Esophagus (tissue), 2 donors: ENCODE measurements around the gene SLC46A3. TPM values are rescaled to one million over a fixed set of nuclear protein-coding genes. Genes with fewer than 3 reads are reported as not detected.

Experiments used
- H3K27ac ChIP-seq, 2 donors: one replicate each; pipeline ENCODE4 v1.5.1; 2013; ENCODE audit warnings: low read depth in 2 of 2, mild to moderate bottlenecking in 2 of 2, inconsistent platforms in 1 of 2, low read length in 1 of 2, moderate library complexity in 1 of 2
- H3K27me3 ChIP-seq, 2 donors: one replicate each; pipeline ENCODE4 v1.6.1; 2013; ENCODE audit warnings: low read length in 2 of 2, control low read depth in 1 of 2, mild to moderate bottlenecking in 1 of 2; ENCODE audit not compliant: insufficient read depth in 2 of 2, control insufficient read depth in 1 of 2
- H3K36me3 ChIP-seq, 2 donors: one replicate each; pipeline ENCODE4 v1.6.1; 2013; ENCODE audit warnings: low read length in 1 of 2; ENCODE audit not compliant: control insufficient read depth in 2 of 2, insufficient read depth in 2 of 2
- H3K4me1 ChIP-seq, 2 donors: one replicate each; pipeline ENCODE4 v1.6.1; 2013; ENCODE audit warnings: low read length in 1 of 2; ENCODE audit not compliant: control insufficient read depth in 2 of 2, insufficient read depth in 2 of 2
- H3K4me3 ChIP-seq, 2 donors: one replicate each; pipeline ENCODE4 v1.5.1; 2013; ENCODE audit warnings: low read length in 2 of 2, mild to moderate bottlenecking in 2 of 2, low read depth in 1 of 2, moderate library complexity in 1 of 2
- H3K9me3 ChIP-seq, 2 donors: one replicate each; pipeline ENCODE4 v1.6.1; 2013; ENCODE audit warnings: mild to moderate bottlenecking in 2 of 2, low read depth in 1 of 2, low read length in 1 of 2, moderate library complexity in 1 of 2; ENCODE audit not compliant: control insufficient read depth in 2 of 2, insufficient read depth in 1 of 2
- WGBS, 2 donors: extraction: QIAGEN DNeasy Blood & Tissue Kit; methylation state at CpG; one replicate each; pipeline ENCODE4 v1.1.7; 2013; 5-methylcytosine and 5-hydroxymethylcytosine counted together
- polyA plus RNA-seq, 2 donors: library from polyadenylated mRNA; stranded (reverse); fragments of 200-250 nt; gene quantifications; one replicate each; pipeline ENCODE4 v1.2.3, GENCODE V29; 2013
- donor health status: healthy with polysubstance abuse.
- donor health status: Bipolar disorder and iron deficiency.

The SLC46A3 gene
- polyA plus RNA-seq, 2 donors = 0.96 to 2.7 TPM

DNA sequence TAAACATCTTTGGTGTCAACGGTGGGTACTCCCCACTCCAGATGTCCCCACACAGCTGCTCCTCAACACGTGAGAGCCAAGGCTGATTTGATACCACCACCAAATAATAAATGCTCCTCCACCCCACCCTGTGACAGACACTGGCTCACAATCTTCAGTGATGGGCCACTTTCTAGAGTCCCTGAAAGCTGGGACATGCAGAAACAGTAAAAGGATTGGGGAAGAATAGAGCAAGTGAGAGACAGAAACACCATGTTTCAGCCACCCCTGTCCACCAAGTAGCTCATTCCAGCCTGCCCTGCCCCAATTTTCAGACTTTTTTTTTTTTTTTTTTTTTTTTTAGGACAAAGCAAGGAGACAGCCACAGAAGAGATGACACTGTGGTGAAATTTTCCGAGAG lies 1.6 kb downstream of the SLC46A3 start:
- H3K9me3 ChIP-seq = no peaks in the 10 kb centered on the region
- WGBS, 2 donors = 76 to 77% methylated on average over 3 of the region's 3 CpGs
- H3K4me1 ChIP-seq = peaks cover 0 to 2% of the 10 kb centered on the region in 2 donors
- H3K27me3 ChIP-seq = no peaks in the 10 kb centered on the region
- no peak overlapping the region for H3K4me3 ChIP-seq
- no peaks in the 10 kb centered on the region for H3K36me3 ChIP-seq
- H3K27ac ChIP-seq = peak overlapping the region in 1 of 2 donors; percentile 54

DNA sequence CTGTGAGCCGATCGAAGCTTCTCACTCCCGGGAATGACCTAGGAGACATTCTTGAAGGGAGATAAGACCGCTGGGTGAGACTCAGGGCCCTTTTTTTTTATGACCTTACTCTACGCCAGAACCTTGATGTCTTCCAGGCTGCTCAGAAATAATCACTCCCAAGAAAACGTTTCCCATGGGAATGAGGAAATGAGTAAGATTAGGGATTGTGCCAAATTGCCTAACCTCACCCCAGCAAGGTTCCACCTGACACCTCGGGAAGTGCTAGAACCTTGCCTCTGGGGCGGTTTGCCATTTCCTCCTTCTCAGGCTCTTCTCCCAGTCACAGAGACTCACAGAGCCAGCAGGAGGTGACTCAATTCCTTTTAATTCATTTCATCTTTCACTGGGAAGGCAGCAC lies 2.3 kb downstream of the SLC46A3 start:
- no peaks in the 10 kb centered on the region for H3K9me3 ChIP-seq
- H3K27ac ChIP-seq = no peak overlapping the region
- no peaks in the 10 kb centered on the region for H3K36me3 ChIP-seq
- H3K4me3 ChIP-seq = no peak overlapping the region
- H3K27me3 ChIP-seq = no peaks in the 10 kb centered on the region
- 31 to 35% methylated on average over 8 of the region's 8 CpGs for WGBS, 2 donors
- peaks cover 0 to 2% of the 10 kb centered on the region in 2 donors for H3K4me1 ChIP-seq

DNA sequence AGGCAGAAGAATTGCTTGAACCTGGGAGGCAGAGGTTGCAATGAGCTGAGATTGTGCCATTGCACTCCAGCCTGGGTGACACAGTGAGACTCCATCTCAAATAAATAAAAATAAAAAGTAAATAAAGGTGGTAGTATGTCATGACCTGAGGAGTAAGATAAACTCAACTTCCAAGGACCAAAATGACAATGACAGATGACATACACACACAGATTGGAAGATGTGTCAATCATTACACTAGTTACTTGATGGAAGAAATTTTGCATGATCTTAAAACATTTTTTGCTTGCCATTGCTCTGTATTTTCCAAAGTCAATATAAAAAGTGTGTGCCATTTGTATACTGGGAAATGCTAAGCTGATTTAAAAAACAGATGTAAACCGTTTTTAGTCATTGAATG lies 4.1 kb downstream of the SLC46A3 start:
- Histone ChIP-seq H3K4me3 (no peak overlapping the region), H3K27ac (no peak overlapping the region), H3K36me3 (peaks cover 0 to 2% of the 10 kb centered on the region in 2 donors), H3K27me3 (no peaks in the 10 kb centered on the region), H3K4me1 (peaks cover 0 to 2% of the 10 kb centered on the region in 2 donors), H3K9me3 (no peaks in the 10 kb centered on the region)
- WGBS, 2 donors = 87 to 95% methylated on average over 1 of the region's 1 CpG

DNA sequence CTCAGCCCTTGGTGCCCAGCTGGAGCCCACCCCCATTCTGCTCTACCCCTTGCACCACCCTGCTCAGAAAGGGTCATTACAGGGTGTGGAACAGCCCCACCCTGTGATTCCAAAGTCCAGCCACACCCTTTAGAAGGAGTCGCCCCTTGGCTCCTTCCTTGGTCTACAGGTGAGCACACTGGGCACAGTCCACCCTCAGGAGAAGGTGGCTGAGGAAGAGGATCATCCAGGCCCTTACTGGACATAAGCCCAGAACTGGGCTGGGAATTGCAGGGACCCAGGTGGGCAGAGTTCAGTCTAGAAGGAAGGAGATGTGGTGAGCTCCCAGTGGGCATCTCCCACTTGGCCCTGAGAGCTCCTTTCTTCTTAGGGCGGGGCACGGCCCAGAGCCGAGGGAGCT lies 8.6 kb downstream of the SLC46A3 start:
- Histone ChIP-seq H3K36me3 (peaks cover 0 to 2% of the 10 kb centered on the region in 2 donors), H3K4me1 (no peaks in the 10 kb centered on the region), H3K27ac (no peak overlapping the region), H3K9me3 (no peaks in the 10 kb centered on the region), H3K27me3 (no peaks in the 10 kb centered on the region), H3K4me3 (no peak overlapping the region)
- WGBS, 2 donors = 80% methylated on average over 4 of the region's 4 CpGs

DNA sequence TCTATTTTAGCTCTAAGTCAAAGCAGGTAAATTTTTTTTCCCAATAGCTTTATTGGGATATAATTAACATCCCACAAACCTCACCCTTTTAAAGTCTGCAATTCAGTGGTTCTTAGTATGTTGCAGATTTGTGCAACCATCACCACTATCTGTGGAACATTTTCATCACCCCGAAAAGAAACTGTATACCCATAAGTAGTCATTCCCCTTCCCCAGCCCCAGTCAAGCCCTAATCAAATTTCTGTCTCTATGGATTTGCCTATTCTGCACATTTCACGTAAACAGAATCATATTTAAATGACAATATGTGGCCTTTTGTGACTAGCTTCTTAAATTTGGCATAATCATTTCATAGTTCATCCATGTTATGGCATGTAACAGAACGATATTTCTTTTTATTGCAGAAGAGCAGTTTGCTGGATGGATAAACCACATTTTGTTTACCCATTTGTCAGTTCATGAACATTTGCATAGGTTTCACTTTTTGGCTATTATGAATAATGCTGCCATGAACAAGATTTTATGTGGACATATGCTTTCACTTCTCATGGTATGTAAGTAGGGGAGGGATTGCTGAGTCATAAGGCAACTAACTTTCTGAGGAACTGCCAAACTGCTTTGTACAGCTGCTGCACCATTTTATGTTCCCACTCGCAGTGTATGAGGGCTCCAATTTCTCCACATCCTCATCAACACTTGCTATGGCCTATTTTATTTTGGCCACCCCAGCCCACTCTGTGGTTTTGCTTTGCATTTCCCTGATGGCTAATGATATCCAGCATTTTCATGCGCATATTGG lies 10.9 kb downstream of the SLC46A3 start:
- H3K27ac ChIP-seq = no peak overlapping the region
- WGBS, 2 donors = 67 to 74% methylated on average over 5 of the region's 5 CpGs
- no peaks in the 10 kb centered on the region for H3K9me3 ChIP-seq
- H3K4me1 ChIP-seq = no peaks in the 10 kb centered on the region
- no peaks in the 10 kb centered on the region for H3K27me3 ChIP-seq
- H3K4me3 ChIP-seq = no peak overlapping the region
- peaks cover under 1 to 2% of the 10 kb centered on the region in 2 donors for H3K36me3 ChIP-seq

DNA sequence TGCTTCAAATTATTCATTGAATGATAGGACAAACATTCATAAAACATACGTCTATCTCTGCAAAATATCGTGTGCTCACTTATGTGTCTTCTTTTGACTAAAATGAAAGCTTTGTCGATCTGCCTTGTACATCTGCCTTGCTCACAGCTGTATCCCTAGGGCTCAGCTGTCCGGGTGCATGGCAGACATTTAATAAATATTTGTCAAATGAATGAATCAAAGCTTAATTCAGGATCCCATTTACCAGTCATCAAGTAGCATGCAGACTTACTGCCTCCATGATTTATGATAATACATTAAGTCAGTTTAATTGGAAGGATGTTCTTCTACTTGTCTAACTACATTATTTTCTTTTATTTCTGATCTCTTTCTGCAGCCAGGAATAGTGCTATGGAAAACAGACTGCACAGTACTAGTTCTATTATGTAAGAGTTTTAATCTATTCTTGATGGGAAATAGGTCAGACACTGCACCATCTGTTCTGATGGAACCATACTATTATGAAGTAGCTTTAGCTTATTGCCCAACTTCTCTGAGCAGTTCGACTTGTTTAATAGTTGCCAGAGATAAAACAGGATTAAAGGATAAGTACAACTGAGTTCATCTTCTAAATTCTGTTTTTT lies 13.2 kb downstream of the SLC46A3 start:
- no peak overlapping the region for H3K4me3 ChIP-seq
- H3K36me3 ChIP-seq = peaks cover 2 to 3% of the 10 kb centered on the region in 2 donors
- H3K9me3 ChIP-seq = no peaks in the 10 kb centered on the region
- WGBS, 2 donors = 71 to 73% methylated on average over 5 of the region's 5 CpGs
- H3K27ac ChIP-seq = no peak overlapping the region
- no peaks in the 10 kb centered on the region for H3K4me1 ChIP-seq
- H3K27me3 ChIP-seq = no peaks in the 10 kb centered on the region

DNA sequence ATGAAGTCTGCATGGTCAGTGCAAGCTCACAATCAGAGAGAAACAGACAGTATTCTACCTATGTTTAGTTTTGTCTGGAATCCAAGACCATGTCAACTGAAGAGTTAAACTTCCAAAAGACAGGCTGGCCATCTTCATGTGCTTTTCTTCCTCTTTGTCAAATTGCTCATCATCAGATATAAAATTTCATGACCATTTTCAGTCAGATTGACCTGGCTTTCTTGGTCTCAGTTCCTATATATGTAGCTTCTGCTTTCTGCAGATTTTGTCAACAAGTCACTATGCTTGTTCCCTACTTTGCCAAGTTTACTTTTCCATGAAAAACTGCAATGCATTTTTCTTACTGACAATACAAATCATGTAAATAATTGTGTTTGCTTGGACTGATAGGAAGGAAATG lies 13.9 kb downstream of the SLC46A3 start:
- H3K9me3 ChIP-seq = no peaks in the 10 kb centered on the region
- peaks cover 0 to 3% of the 10 kb centered on the region in 2 donors for H3K36me3 ChIP-seq
- no peaks in the 10 kb centered on the region for H3K27me3 ChIP-seq
- no peak overlapping the region for H3K27ac ChIP-seq
- H3K4me1 ChIP-seq = no peaks in the 10 kb centered on the region
- H3K4me3 ChIP-seq = no peak overlapping the region

DNA sequence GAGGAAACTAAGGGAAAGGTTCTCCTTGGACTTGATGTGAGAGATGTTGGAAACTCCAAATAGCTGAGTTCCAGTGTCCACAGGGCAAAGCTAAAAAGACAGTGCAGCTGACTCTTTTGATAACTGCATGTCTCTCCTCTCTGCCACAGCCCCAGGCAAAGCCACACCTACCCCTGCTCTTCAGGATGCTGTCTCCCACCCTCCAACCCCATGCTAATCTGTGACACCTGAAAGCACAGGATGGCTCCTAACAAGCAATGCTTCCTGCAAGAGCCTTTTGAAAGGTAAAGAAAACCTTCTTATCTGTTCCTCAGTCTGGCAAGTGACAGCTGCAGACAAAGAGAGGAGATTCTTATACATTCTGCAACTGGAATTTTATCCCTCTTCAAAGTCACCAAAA lies 14.5 kb downstream of the SLC46A3 start:
- Histone ChIP-seq H3K4me3 (no peak overlapping the region), H3K9me3 (no peaks in the 10 kb centered on the region), H3K4me1 (no peaks in the 10 kb centered on the region), H3K27me3 (no peaks in the 10 kb centered on the region), H3K36me3 (peaks cover 0 to 3% of the 10 kb centered on the region in 2 donors), H3K27ac (no peak overlapping the region)

DNA sequence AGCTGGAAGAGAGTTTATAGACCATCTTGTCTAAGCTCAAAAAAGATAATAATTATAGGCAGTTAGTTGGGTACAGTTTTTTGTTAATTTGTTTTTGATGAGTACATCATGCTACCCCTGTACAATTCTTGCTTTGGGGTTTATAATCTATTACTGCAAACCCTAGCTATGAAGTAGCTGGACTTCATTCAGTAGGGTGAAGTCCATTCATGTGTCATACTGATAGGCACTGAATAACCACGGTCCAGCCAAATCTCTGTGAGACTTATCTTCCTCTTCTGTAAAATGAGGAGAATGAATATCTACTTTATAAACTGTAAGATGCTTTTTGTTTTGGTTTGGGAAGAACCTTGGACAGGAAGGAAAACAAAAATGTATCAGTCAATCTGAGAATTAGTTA lies 19.5 kb downstream of the SLC46A3 start:
- 81 to 88% methylated on average over 1 of the region's 1 CpG for WGBS, 2 donors
- no peaks in the 10 kb centered on the region for H3K9me3 ChIP-seq
- no peaks in the 10 kb centered on the region for H3K4me1 ChIP-seq
- no peak overlapping the region for H3K27ac ChIP-seq
- no peaks in the 10 kb centered on the region for H3K27me3 ChIP-seq
- H3K36me3 ChIP-seq = peaks cover 0 to 3% of the 10 kb centered on the region in 2 donors
- no peak overlapping the region for H3K4me3 ChIP-seq

DNA sequence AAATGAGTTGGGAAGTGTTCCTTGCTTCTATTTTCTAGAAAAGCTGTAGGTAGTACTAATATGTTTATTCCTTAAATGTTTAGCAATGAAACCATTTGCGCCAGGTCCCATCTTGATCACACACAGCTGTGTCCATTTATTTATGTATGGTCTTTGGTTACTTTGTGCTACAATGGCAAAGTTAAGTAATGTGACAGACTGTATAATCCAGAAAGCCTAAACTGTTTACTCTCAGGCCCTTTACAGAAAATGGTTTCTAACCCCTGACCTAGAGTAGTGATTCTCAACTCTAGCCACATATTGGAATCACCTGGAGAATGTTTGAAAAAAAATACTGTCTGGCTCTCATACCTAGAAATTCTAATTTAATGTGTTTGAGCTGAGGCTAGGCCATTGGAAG lies 21.3 kb downstream of the SLC46A3 start:
- no peaks in the 10 kb centered on the region for H3K4me1 ChIP-seq
- no peak overlapping the region for H3K4me3 ChIP-seq
- no peaks in the 10 kb centered on the region for H3K9me3 ChIP-seq
- 81 to 96% methylated on average over 1 of the region's 1 CpG for WGBS, 2 donors
- H3K36me3 ChIP-seq = no peaks in the 10 kb centered on the region
- H3K27ac ChIP-seq = no peak overlapping the region
- H3K27me3 ChIP-seq = peaks cover 0 to 3% of the 10 kb centered on the region in 2 donors
